Ureter (tissue), 1 donor: ENCODE data around the gene OSBPL8. TPM values are rescaled to one million over a fixed set of nuclear protein-coding genes. Genes with fewer than 3 reads are reported as not detected.

ENCODE experiments used
- DNase-seq: peaks from one replicate; pipeline ENCODE4 v3.0.0-alpha.2; 2020; ENCODE audit warnings: low spot score
- total RNA-seq: library from RNA; stranded (reverse); gene quantifications from one replicate; pipeline ENCODE4 v1.2.4, GENCODE V29; 2023
- donor health status: DM: yes; HTN: yes; CAD: no.

Gene OSBPL8
- 59.5 TPM for total RNA-seq

- peak; percentile 98 for DNase-seq
These were observed at the start of gene OSBPL8 for GRCh38 chr12:76559400-76560085. OSBPL8 (minus strand) TSS chr12:76559771; CDS start chr12:76487551, 72,220 bp downstream.

GRCh38 chr12:76608070-76608469 is 48.5 kb upstream of the OSBPL8 start:
- no peak for DNase-seq

- DNase-seq = no peak
These were observed 35.5 kb upstream of the OSBPL8 start for GRCh38 chr12:76595056-76595455.

- no peak for DNase-seq
These were observed 31.9 kb upstream of the OSBPL8 start for GRCh38 chr12:76591476-76591875.

DNA sequence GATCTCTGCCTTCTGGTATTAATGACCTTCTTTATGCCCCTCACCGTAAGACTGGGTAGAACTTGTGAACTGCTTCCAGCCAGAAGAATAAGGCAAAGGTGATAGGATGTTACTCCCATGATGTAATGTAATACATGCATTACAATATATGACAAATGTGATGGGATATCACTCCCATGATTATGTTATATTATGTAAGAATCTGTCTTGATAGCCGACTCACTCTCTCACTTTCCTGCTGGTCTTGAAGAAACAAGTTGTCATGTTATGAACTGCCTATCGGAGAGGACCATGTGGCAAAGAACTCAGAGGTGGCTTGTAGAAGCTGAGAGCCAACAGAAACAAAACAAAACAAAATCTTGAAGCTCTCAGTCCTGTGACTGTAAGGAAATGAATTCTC is 30.6 kb upstream of the OSBPL8 start:
- no peak for DNase-seq

DNA sequence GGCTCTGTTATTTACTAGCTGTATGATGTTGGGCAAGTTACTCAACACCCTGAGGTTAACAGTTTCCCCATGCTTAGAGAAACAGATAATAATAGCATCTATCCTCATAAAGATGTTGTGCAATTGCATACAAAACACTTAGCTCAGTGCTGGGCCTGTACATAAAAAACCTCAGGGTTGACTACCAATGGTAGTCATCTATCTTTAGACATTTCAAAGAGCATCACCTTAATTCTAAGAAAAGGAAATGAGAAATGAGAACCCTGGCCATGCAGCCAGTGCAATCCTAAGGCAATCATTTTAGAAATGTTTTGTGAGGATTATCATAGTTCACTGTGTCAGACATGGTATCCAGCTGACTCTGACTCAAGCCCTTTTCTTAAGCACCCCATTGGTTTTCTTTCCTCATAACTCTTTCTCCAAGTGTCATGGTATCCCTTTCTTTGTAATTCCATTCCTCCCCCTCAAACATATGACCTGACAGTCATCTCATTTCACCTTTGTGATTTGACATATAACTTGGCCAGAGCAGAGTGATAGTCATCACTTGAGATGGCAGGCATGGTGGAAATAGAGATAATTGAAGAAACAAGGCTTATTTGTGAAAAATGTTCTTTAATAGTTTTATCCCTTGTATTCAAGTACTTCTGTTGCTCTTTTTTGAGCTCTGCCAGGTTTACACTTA is 29.5 kb upstream of the OSBPL8 start:
- no peak for DNase-seq

DNA sequence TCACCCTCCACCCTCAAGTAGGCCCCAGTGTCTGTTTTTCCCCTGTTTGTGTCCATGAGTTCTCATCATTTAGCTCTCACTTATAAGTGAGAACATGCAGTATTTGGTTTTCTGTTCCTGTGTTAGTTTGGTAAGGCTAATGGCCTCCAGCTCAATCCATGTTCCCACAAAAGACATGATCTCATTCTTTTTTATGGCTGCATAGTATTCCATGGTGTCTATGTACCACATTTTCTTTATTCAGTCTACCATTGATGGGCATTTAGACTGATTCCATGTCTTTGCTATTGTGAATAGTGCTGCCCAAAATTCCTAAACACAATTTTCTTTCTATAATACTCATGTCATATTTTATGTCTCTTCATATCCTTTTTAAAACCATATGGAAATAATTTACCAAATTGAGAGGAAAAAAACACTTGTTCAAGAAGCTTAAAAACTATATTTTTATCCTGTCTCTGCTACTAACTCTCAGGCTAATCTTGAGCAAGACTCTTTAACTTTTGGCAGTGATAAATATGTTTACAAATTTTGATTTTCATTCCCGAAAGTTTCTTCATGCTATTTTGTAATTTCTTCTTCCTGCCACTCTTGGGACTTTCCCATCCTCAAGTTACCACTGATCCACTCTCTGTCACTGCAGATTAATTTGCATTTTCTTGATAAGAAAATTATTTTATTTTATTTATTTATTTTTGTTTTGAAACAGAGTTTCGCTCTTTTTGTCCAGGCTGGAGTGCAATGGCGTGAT is 28.0 kb upstream of the OSBPL8 start:
- DNase-seq = no peak

DNA sequence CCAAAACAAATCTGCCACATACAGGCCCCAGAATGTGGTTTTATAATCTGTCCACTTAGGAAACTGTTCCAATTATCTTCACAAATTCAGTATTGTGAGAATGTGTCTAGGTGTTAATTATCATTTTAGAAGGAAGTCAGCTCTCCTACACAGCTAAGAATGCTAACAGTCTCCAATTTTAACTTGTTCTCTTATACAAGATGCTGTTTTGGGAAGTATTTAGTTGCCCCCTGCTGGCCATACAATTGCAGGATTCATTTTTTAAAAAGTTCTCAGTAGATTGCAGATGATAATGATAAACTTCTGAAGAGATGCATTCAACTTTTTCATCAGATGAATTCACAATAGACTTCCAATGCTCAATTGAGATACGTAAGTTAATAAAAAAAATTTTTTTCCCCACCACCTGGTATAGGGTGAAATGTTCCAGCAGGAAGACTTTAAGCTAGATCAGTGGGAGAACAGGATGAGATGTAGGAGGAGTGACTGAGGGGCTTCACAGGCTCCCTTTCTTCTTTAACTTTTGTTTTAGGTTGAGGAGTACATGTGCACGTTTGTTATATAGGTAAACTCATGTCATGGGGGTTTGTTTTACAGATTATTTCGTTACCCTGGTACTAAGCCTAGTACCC is 27.3 kb upstream of the OSBPL8 start:
- no peak for DNase-seq

DNA sequence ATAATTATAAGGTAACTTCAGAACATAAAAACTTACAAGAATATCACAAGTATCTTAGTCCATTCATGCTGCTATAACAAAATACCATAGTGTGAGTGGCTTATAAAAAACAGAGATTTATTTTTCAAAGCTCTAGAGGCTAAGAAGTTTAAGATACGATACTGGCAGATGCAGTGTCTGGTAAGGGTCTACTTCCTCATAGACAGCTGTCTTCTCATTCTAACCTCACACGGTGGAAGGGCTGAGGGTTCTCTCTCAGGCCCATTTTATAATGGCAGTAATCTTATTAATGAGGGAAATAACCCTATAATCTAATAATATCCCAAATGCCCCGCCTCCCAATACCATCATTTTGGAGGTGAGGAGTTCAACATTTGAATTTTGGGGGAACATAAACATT is 23.7 kb upstream of the OSBPL8 start:
- DNase-seq = no peak

- no peak for DNase-seq
These were observed 14.3 kb upstream of the OSBPL8 start for GRCh38 chr12:76573840-76574373.

DNA sequence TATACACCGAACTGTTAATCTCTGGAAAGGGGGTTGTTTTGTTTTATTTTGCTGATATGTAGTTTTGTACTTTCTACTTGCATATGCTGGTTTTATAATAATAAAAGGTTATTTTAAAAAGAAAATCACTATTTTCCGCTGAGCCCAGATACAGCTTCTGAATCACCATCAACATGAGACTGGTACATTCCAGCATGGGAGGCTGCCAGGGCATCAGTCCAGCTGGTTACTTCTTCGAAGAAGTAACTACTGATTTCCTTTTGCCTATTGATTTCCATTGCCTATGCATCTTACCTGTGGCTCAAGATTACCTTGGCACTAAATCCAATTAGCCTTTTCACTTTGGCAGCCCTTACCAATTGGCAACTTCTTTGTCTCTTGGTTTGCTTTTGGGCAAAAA is 11.7 kb upstream of the OSBPL8 start:
- DNase-seq = no peak

- no peak for DNase-seq
These were observed 10.4 kb upstream of the OSBPL8 start for GRCh38 chr12:76569685-76570604.

DNA sequence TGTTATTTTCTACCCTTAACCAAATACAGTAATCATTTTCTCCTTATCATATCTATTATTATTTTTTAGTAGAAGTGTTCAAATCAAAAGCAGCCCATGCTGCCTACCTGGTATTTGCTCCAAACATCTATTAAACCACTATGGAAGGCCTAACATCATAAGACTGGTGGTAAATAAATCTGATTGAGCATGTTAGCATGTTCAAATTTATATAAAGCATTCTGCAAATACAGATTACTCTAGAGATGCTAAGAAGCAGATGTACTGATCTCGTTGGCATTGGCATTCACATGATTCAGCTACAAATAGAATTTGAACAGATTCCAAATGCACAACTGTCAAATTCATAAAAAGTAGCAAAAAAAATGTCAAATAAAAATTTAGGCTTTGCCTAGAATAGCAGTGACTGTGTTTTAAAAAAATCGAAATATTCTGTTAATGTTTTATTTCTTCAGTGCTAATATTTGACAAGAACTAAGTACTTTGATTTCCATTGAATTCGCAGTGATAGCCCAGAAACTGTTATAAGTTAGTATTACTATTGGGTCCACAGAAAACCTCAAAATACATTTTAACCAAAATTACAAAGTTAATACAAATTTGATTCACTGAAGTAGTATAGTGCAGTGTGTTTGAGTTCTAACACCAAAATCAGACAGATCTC is 9.4 kb upstream of the OSBPL8 start:
- no peak for DNase-seq

DNA sequence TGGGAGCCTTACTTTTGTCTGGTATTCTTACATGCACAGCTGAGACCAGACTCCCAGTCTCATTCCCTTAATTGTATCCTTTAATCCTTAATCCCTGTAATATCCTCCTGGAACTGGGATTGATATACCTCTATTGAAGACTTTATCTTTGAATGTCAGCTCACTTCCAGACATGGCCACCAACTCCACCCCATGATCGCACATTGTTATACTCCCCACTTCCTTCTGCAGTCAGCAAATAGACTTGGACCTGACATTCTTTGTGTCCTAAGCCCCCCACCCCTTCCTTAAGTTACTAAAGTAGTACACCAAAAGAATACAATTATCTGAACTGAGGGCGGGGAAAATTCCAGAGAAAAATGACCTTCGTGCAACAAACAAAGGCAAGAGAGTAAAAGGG is 8.6 kb upstream of the OSBPL8 start:
- no peak for DNase-seq

DNA sequence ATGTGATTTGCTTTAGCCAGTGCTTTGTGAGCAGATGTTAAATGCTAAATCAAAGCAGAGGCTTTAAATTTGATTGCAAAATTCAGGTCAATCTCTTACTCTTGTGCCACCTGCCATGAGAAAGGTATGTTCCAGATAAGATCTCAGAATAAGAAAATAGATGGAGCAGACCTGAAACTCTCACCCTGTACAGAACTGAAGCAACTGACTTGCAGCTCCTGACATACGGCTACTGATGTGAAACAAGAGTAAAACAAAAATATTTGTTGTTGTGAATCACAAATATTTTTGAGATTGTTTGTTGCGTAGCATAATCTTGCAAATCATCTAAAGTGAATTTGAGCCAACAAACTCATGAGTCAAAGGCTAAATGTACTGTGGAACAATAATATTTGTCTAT is 3.5 kb upstream of the OSBPL8 start:
- DNase-seq = no peak

- no peak for DNase-seq
These were observed 2.6 kb upstream of the OSBPL8 start for GRCh38 chr12:76562130-76562529.

DNA sequence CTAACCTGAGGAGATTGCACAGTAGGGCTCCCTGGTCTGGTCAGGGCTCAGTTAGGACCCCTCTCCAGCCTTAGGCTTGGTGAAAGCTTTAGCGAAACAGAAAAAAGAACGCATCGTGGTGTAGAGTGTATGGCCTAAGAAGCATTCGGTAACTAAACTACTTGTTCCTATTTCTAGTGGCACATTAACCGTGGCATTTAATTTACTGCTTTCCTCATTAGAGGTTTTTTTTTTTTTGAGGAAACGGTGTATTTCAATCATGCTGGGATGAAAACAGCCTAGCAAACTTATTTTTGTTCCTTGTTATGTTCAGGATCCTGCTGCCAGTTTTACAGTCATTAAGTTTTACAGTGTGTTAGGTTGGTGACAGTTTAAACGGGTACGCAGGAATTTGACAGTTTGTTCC is 518 bp upstream of the OSBPL8 start:
- no peak for DNase-seq

- DNase-seq = peak; percentile 58
These were observed 729 bp downstream of the OSBPL8 start for GRCh38 chr12:76558684-76559399.

DNA sequence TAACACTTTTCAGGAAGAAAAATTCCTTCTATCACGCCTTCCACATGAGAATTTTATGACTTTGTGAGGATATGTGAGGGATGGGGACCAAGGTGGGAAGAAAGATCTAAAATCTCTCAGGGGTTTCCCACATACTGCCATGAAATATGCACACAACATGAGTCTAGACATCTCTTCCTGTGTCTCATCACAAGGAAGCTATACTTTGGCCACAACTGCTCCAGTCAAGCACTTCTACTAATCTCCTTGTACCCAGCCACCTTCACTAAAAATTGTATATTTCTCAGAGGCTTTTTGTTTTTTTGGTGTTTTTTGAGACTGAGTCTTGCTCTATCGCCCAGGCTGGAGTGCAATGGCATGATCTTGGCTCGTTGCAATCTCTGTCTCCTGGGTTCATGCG is 3.2 kb downstream of the OSBPL8 start:
- DNase-seq = no peak

DNA sequence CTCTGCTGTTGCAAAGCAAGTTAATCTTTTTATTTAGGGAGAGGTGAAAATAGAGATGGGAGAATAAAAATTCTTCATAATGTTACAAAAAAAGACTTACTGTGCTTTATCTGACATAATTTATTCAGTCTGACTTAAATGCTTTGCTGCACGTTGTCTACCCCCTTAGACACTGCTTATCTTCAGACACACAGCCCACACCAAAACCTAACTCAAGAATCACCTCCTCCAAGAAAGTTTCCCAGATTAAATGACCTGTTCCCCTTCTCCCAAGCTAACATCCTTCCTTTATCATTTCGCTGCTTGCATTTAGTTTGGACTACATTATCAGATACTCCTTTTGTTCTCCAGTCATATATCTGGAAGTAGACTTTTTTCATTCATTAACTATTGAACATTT is 3.8 kb downstream of the OSBPL8 start:
- DNase-seq = no peak
